Measurements from ENCODE around the gene PHACTR1.

Gene PHACTR1

DNA sequence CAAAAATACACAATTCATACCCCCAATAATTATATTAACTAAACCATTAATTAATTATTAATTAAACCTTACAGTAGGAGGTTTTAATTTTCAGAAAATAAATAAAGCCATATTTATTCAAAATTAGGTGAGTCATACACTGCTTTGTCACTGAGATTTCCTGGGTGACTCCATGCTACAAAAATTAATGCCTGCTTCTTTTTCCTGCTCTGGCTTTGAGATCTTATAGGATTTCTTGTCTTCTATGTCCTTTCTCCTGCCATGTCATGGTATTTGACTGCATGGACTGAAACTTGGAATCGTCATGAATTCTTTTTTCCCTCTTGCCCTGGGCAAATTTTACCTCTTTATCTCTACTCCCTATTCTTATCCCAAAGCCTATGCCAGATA lies 133.2 kb downstream of the PHACTR1 start:
- DNase-seq: peak; percentile 45

DNA sequence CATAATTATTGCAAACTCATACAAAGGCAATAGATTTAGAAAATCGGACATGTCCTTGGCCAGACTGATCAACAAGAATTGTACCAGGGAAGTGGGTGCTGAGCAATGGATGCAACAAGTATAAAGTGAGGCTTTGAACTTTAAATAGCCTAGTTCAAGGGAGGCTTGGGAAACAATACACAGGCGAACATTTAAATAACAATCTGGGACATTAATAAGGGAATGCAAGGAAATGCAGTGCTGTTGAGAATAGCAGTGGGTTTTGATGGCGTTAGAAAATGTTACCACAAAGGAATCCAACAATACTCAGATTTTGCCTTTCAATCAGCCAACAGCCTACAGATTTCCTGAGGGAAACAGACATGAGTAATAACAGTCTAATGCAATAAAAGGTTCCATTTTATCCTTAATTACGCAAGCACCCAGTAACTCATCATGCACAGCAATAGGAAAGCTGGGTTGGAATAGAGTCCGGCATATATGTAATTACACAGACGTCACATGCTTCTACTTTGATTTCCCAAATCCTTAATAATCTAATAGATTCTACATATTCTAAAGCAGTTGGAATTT lies 134.6 kb downstream of the PHACTR1 start:
- DNase-seq: no peak

DNA sequence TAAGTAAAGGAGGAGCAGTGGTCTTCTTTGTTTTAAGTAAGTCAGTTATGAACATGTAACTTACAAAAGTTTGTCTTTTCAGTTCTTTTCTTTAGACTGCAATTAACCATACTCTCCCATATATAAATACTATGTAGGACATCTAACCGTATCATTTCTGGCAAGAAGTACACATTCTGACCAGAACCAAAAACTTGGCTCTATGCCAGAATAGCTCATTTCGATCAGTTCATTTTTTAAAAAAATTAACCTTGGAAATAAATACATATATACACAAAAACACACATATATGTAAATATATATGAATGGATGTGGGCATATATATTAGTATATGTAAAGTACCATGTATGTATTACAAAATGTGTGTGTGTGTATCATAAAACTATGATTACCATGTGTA lies 145.0 kb downstream of the PHACTR1 start:
- no peak for DNase-seq

DNA sequence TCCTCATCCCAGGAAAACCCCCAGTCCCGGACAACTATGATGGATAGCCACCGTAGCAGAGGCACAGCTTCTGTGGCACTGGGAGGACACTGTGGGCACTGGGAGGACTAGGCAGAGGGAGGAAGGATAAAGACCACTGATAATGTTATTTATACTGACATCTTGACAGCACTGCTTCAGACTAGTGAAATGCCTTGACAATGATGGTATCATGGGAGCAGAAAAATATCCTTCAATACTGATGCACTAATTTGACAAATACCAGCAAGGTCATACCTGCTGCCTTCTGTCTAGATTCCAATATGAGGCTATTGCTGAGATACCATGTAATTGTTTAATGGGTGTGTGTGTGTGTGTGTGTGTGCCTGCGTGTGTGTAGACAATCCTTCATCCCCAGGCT lies 148.6 kb downstream of the PHACTR1 start:
- no peak for DNase-seq

DNA sequence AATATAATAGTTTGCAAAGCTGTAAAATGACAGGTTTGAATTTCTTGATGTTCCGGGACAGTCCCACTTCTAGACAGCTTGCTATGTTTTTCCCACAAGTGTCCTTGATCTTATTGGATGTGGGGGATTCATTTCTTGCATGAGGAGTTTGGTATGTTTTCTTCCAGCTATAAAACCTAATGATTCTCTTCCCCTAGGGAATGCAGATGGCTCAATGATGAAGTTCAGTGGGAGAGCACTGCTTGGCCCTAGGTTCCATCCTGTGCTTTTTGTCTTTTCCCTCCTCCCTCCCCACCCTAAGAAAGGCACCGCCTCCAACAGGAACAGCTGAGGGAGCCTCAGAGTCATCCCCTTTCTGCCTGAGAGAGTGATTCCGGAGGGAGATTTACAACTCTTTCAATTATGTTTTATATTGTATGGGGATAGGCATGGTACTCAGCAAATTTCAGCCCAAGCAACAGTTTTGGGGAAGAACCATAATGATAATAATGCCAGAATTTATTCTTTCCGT lies 149.2 kb downstream of the PHACTR1 start:
- DNase-seq: no peak

DNA sequence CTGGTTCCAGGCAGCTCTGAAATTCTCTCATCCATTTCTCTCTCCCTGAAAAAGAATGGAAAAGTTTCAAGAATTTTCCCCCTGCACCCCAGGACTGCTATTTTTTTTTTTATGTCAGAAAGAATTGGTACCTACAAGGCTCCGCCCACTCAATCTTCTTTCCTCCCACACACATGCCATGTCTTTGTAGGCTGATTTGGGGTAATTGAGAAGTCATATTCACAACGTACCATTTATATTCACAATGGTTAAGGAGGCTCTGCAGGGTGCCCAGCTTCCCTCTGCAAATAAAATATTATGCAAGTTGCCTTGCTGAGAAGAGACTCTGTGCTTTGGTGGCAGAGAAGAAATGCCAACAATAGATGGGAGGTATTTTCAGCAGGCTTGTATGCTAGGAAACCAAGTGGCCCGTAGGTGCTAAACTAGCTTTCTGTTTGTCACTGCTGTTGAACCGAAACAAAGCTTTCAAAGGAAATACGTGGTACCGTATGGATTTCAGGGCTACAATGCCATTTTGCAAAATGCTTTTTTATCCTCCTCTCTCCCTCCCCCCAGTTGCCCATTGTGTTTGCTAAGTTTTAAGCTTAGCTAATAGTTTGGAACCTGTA lies 150.0 kb downstream of the PHACTR1 start:
- no peak for DNase-seq

DNA sequence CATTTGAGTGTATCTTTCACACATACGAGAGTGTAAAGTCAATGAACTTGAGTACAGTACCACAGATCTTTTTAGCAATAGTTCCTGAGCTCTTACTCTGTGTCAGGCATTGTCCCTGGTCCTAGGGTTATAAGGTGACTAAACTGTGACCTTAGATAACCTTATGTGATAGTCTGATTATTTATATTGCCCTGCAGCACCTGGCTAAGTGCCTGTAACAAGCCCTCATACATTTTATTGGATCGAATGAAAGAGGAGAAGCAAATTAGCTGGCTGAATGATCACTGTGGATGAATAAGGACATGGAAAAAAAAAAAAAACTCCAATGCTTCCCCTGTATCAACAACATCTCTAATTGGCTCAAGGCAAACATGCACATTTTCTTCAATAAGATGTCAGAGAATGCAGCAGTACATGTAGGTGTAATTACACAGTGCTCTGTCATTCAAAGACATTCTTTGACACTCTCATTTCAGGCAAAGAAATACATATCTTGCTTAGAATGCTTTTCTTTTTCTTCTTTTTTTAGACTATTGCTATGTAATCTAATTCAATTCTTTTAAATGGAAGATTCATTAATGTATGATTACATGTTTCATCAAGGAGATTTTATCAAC lies 153.4 kb downstream of the PHACTR1 start:
- DNase-seq: no peak

DNA sequence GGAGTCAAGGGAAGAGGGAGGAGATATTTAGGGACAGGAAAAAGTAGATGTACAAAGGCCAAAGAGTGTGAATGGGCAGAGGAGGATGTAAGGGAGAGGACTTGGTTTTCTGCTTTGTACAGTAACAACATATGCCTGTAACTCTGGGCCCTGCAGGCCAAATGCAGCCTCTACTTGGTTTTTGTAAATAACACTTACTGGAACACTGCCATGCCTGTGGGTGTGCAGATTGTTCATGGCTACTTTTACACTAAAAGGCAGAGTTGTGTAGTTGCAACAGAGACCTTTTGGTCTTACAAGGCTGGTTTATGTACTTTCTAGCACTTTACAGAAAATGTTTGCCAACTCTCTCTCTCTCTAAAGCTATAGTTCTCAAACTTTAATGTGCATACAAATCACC lies 157.1 kb downstream of the PHACTR1 start:
- DNase-seq: no peak

DNA sequence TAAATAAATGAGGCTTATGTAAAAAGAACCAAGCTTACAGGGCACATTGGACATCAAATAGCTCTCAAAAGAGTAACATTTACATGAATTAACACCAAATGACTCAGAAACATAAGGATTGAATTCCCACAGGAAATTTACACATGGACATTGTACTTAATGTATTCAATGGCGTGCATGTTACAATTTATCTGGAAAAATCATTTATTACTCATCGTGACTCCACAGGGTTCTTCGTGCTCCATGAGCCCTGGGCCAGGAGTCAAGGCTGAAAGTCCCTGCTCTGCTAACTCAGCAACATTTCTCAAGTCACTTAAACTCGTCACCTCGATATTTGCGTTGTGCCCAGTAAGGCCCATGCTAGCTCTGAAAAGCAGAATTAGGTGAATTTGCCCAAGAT lies 158.5 kb downstream of the PHACTR1 start:
- DNase-seq: peak; percentile 89

DNA sequence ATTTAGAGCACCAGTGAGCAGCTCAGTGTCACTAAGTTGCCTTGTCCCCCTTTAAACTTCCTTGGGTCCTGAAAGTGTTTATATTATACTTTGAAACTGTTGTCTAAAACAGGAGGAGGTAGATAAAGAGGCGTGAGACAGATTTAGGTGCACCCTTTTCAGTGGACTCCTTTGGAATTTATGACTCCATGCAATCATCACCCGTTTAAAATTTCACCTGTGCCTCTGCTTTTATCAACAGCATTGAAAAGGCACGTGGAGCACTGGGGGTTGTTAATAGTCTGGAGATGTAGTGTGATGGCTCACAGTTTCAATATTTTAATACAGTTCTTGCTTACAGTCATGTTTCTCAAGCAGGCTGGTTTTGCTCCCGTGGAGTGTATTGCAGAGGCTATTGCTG lies 162.2 kb downstream of the PHACTR1 start:
- DNase-seq: no peak

DNA sequence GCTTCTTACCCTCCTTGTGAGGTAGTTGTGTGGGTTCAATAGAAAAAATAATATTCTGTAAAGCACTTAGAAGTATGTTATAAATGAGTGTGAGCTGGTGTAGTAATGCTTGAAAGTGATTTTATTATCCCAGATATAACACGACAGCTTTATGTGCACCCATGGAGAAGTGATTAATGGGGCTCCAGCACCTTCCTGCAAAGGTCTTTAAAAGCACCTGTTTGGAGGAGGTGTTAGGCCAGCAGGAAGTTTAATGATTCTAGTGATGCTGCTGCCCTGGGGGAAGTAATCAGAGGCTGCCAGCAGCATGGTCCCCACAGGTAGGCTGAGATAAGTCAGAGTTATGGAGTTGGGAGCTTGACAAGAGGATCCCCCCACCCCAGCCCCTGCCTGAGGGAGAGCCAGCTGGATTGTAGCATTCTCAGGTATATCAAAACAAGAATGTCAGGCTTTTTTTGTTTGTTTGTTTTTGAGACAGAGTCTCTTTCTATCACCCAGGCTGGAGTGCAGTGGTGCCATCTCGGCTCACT lies 166.3 kb downstream of the PHACTR1 start:
- no peak for DNase-seq

DNA sequence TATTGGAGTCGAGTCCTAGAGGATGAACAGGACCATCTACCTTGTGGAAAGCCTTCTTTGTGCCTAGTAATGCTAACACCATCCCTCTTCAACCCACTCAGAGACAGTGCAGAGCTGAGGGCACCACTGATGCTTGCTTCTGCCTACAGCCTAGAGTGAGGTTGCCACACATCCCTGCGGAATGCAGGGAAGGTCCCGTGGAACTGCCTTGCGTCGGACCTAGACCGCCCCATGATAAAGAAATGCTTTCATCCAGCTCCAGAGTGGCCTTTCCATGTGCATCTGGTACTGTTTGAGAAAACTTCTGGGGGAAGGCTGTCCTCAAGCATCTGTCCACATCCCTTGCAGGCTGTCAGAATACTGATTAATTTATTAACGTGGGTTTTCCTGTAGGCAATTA lies 168.4 kb downstream of the PHACTR1 start:
- DNase-seq: no peak

DNA sequence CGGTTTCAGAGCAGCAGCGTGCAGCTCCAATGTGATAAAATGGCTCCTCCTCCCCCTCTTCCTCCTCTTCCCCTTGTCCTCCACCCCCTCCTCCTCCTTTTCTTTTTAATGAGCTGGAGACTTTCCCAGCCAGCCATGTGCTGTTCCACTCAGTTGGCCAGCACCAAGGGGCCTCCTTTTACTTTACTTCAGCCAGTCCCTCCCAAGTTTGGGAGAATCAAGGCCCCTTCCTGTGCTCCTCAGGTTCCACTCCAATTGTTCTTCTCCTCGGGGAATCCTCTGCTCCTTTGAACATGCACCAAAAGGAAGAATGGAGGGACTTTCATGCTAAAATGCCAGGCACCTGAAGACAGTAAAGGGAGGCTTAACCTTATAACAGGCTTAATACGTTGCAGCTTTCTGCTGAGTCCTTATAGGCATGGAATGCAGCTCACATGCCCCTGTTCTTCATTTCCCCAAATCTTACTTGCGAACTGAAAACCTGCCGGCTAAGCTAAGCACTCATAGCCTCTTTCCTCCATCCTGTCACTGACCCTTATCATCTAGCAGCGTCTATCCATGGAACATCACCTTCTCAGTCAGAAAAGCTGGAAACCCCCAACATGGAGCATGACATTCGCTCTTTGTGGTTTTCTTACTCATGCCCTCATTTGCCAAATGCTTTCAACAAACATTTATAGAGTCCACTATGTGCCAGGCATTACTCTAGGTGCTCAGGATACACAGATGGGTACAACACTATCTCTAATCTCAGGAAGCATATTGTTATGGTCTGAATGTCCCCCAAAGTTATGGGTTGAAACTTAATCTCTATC lies 170.6 kb downstream of the PHACTR1 start:
- no peak for DNase-seq

DNA sequence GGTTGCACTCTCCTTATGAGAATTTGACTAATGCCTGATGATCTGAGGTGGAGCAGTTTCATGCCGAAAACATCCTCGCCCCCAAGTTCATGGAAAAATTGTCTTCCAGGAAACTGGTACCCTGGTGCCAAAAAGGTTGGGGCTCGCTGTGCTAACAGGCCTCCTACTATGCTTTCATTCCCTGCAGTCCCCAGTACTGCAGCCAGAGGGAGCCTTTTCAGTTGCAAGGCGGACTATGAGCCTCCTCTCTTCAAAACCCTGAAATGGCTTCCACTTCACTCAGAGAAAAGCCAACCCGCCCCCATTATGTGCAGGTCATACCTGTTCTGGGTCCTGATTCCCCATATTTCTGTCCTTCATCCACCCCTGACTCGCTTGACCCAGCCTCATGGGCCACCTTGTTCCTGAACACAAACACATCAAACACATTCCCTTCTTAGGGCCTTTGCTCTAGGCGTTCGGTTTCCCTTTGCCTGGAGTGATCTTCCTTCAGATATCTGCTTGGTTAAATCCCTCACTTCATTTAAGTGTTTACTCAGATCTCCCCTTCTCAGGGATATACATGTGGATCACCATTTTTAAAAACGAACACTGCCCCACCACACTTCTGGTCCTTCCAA lies 173.7 kb downstream of the PHACTR1 start:
- DNase-seq: no peak

DNA sequence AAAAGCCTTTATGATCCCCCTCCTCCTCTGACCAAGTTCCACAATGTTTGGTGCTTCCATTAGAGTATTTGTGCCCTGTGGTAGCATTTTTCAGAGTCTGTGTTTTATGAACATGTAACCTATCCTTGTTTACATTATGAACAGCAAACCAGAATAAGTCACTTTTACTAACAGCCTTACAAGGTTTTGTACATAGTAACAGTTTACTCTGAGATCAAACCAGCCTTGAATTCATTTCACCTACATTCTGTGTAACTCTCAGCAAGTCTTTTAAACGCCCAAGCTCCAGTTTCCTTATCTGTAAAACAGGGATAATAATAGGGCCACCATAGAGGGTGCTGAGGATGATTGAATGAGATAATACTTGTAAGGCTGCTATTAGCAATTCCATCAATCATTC lies 175.0 kb downstream of the PHACTR1 start:
- DNase-seq: no peak

DNA sequence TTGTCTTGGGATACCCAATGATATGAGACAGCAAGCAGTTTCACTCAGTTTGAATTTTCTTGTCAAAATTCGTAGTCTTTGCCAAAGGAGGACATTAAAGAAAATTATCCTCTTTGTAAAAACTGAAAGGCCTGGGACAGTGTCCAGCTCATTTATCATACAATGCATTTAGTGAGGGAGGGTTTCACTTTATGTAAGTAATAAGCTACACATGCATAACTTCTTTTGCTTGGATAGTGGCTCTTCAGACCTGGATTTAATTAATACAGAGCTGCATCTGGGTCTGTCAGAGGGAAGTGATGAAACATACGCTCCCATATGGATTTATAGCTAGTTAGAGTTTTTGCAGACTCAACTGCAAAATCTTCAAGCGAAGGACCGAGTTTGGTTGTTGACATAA lies 175.6 kb downstream of the PHACTR1 start:
- no peak for DNase-seq

DNA sequence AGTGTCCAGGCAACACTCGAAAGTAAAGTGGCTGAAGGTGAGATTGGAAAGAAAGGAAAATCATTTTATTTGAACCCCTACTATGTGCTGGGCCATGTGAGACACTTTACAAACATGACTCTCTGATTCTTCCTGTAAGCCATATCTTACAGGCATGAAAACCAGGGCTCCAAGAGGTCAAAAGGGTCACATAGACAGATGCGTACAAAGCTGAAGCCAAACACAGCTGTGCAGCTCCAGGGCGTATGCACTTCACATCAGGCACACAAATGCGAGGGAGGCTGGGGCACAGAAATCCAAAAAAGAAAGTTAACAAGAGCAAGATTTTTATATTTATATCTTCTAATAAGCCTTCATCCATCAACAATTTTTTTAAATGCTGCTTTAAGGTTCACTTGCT lies 176.5 kb downstream of the PHACTR1 start:
- no peak for DNase-seq

DNA sequence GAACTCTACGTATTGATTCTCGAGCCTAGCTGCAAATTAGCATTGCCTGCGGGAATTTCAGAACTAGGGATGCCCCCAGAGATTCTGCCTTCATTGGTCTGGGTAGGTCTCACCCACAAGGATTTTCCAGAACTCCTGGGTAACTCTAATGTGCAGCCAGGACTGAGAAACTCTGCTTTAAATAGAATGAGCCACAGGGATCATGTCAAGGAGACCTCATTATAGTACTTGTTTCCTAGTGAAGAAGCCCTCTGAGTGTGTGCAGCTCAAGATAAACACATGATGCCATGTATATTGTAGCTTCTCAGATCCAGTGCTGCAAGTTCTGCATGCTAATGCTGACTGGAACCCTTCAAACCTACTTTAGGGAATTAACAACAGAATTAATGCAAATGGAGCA lies 179.2 kb downstream of the PHACTR1 start:
- no peak for DNase-seq

DNA sequence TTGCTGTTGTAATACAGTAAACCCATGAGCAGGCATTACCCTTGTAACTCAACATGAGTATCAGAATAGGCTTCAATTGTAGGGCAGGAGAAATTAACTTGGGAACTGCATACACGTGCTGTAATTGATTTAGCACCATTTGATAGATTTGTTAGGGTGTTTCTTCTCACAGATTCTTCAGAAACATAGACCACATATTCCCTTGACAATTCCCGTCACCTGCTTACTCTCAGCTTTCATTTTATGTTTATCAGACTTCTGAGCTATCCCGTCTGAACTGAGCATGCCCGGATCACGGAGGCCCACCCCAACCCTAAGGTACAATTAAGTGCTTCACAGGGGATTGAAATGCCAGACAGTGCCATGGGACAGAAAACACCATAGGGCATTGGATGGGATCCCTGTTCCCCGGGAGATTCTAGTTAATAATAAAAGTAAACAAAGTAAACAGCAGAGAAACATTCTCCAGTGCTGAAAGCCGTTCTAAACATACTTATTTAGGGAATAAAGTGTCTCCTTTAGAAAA lies 179.7 kb downstream of the PHACTR1 start:
- DNase-seq: no peak

DNA sequence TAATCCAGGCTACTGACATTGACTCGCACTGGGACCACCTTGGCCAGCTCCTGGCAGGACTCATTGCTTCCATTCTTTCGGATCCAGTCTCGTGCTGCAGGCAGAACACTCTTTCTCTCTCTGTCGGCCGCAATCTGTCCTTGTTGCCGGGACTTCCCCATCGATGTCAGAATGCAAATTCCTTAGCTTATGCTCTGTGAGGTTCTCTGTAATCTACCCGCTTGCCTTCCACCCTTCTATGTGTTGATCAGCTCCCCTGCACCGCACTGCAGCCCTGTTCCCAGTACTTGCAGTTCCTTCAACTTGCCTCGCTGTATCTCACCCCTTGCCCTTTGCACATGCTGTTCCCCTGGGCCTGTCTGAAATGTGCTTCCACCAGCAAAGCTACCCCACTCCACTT lies 182.0 kb downstream of the PHACTR1 start:
- DNase-seq: no peak

DNA sequence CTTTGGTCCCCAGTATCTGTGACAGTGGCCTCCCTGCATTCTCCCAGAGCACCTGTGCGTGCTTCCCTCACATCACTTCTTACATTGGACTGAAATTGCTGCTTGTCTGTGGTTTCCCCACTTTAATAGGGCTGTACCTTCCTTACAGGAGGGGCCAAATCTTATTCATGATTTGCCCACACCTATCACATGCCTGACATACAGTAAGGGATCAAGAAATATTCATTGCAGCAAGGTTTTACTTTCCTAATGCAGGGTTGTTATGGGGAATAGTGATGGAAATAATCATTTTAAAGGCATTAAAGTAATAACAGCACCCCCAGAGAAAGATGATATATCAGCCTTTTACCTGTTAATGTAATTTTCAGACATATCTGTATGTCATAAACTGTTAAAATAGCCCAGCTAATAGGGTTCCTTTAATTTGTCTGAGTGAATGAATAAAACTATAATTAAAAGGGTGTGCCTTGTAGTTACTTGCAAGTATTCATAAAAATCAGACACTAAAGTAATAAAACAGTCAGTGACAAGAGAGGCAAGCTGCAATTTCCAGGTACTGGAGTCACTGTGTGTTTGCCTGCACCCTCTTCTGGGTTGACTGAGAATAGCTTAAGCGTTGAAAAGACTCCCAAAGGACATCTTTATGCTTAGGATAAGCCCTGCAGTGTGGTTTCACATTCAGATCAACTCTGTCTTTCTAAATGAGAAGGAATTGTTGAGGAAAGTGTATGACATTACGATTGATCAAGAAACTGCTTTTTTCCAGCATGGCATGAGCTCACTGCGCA lies 182.7 kb downstream of the PHACTR1 start:
- DNase-seq: no peak

DNA sequence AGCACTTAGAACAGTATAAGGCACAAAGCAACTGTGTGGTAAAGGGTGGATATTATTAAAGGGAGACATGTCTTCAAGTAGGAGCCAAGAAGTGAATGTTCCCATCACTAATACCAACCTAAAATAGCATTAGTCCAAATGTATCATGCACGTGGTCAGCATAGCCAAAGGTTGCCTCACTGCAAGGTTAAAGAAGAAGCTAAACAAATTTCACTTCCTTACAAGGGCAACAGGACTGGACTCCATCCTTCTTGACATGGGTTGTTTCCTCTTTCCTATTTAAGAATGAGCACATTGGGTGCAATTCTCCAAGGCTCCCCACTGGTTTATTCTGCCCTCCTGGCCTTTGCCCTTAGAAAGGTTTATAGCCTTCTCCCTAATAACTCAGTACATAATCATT lies 186.7 kb downstream of the PHACTR1 start:
- DNase-seq: no peak

All from fibroblast of skin of back (primary cell).